Osteoblast (primary cell): ENCODE data around the gene ZNF608. TPM values are rescaled to one million over a fixed set of nuclear protein-coding genes. Genes with fewer than 3 reads are reported as not detected.

Experiments used
- DNase-seq: peaks from one replicate; pipeline ENCODE4 v3.0.0; 2011; ENCODE audit warnings: low spot score, mixed read lengths; ENCODE audit not compliant: insufficient read length; ENCODE audit errors: missing footprints
- H2AFZ ChIP-seq: 2 replicates; pipeline ENCODE4 v1.6.0; 2011; ENCODE audit warnings: mild to moderate bottlenecking, low read length
- H3K27ac ChIP-seq: 2 replicates; pipeline ENCODE4 v1.5.1; 2011; ENCODE audit warnings: mild to moderate bottlenecking, low read depth, low read length, moderate library complexity
- H3K27me3 ChIP-seq: 2 replicates; pipeline ENCODE4 v1.6.0; 2012; ENCODE audit warnings: mild to moderate bottlenecking, control low read depth, inconsistent platforms, low read length, moderate library complexity; ENCODE audit not compliant: insufficient read depth
- H3K36me3 ChIP-seq: 2 replicates; pipeline ENCODE4 v1.5.1; 2011; ENCODE audit warnings: mild to moderate bottlenecking, low read length, control low read depth, moderate library complexity; ENCODE audit not compliant: insufficient read depth
- H3K4me1 ChIP-seq: 2 replicates; pipeline ENCODE4 v1.5.1; 2011; ENCODE audit warnings: mild to moderate bottlenecking, low read length, control low read depth, moderate library complexity; ENCODE audit not compliant: insufficient read depth
- H3K4me2 ChIP-seq: 2 replicates; pipeline ENCODE4 v1.6.0; 2011; ENCODE audit warnings: mild to moderate bottlenecking, low read length; ENCODE audit not compliant: insufficient read depth
- H3K4me3 ChIP-seq: fragments of 200-600 bp; sonication (generic); 3 replicates; pipeline ENCODE4 v1.5.1; 2012; ENCODE audit warnings: mild to moderate bottlenecking, low read length, inconsistent platforms; ENCODE audit not compliant: insufficient read depth
- H3K79me2 ChIP-seq: 2 replicates; pipeline ENCODE4 v1.6.0; 2012; ENCODE audit warnings: mild to moderate bottlenecking, low read length, control low read depth, inconsistent platforms; ENCODE audit not compliant: insufficient read depth
- H3K9me3 ChIP-seq: 2 replicates; pipeline ENCODE4 v1.5.1; 2011; ENCODE audit warnings: low read depth, low read length, control low read depth
- H4K20me1 ChIP-seq: 2 replicates; pipeline ENCODE4 v1.6.0; 2012; ENCODE audit warnings: mild to moderate bottlenecking, low read length, control low read depth; ENCODE audit not compliant: insufficient read depth
- total RNA-seq: library from RNA; depleted of rRNA; stranded (reverse); fragments of >200 nt; gene quantifications from 2 replicates; pipeline ENCODE4 v1.2.3, GENCODE V29; 2012
- TF ChIP-seq, protein P1 (sequence below): IDR thresholded peaks from 2 replicates; pipeline ENCODE4 v1.5.1; 2011; ENCODE audit warnings: mild to moderate bottlenecking, low read depth, low read length, moderate library complexity; ENCODE audit errors: extremely low read depth

The ZNF608 gene
- total RNA-seq, 1 donor = 11.6 TPM

DNA sequence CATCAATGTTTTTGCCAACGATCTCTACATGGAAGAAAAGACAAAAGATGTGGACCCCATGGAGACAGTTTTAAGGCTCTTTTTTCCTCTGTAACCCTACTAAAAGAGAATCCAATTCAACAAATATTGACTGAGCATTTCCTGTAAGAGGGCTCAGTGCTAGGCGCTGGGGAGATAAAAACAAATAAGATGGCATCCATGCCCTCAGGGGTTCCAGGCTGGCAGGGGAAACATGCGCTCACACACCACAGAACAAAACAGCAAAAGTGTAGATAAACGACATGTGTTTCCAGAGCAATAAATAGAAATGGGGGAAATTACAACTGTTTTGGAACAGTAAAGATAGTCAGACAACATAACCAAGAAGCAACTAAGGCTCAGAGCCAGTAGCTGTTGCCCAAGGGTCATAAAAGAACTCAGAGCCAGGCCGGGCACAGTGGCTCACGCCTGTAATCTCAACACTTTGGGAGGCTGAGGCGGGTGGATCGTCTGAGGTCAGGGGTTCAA lies 25.2 kb downstream of the ZNF608 start:
- no peak overlapping the region for H3K4me3 ChIP-seq
- H3K79me2 ChIP-seq = peaks cover 1% of the 10 kb centered on the region
- no peak overlapping the region for H3K27ac ChIP-seq
- H3K4me2 ChIP-seq = no peak overlapping the region
- TF ChIP-seq, protein P1, sequence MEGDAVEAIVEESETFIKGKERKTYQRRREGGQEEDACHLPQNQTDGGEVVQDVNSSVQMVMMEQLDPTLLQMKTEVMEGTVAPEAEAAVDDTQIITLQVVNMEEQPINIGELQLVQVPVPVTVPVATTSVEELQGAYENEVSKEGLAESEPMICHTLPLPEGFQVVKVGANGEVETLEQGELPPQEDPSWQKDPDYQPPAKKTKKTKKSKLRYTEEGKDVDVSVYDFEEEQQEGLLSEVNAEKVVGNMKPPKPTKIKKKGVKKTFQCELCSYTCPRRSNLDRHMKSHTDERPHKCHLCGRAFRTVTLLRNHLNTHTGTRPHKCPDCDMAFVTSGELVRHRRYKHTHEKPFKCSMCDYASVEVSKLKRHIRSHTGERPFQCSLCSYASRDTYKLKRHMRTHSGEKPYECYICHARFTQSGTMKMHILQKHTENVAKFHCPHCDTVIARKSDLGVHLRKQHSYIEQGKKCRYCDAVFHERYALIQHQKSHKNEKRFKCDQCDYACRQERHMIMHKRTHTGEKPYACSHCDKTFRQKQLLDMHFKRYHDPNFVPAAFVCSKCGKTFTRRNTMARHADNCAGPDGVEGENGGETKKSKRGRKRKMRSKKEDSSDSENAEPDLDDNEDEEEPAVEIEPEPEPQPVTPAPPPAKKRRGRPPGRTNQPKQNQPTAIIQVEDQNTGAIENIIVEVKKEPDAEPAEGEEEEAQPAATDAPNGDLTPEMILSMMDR = no peak
- H3K27me3 ChIP-seq = no peaks in the 10 kb centered on the region
- H4K20me1 ChIP-seq = no peaks in the 10 kb centered on the region
- H2AFZ ChIP-seq = no peak overlapping the region
- H3K9me3 ChIP-seq = no peaks in the 10 kb centered on the region
- H3K36me3 ChIP-seq = no peaks in the 10 kb centered on the region
- H3K4me1 ChIP-seq = no peaks in the 10 kb centered on the region
- no peak for DNase-seq

DNA sequence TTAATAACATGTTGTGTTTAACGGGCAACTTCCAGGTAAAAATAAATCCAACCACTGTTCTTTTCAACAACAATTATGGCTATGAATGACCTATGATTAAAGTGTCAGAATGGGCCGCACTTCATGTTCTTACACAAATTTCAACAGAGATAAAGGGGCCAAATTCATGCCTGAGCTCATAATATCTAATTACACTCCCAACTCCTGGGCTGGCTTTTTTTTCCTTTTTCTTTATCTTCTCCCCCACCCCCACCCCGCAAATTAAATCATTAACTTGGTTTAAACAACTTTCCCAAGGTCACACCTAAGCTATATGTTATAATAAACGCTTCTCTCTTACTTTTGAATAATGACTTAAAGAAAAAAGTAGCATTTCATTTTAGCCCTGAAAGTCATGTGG lies 25.8 kb downstream of the ZNF608 start:
- Histone ChIP-seq H4K20me1 (no peaks in the 10 kb centered on the region), H3K36me3 (no peaks in the 10 kb centered on the region), H3K4me3 (no peak overlapping the region), H3K4me2 (no peak overlapping the region), H3K79me2 (no peaks in the 10 kb centered on the region), H3K4me1 (no peaks in the 10 kb centered on the region), H3K27me3 (no peaks in the 10 kb centered on the region), H3K9me3 (no peaks in the 10 kb centered on the region), H3K27ac (no peak overlapping the region), H2AFZ (no peak overlapping the region)
- no peak for DNase-seq
- TF ChIP-seq, protein P1 = no peak

DNA sequence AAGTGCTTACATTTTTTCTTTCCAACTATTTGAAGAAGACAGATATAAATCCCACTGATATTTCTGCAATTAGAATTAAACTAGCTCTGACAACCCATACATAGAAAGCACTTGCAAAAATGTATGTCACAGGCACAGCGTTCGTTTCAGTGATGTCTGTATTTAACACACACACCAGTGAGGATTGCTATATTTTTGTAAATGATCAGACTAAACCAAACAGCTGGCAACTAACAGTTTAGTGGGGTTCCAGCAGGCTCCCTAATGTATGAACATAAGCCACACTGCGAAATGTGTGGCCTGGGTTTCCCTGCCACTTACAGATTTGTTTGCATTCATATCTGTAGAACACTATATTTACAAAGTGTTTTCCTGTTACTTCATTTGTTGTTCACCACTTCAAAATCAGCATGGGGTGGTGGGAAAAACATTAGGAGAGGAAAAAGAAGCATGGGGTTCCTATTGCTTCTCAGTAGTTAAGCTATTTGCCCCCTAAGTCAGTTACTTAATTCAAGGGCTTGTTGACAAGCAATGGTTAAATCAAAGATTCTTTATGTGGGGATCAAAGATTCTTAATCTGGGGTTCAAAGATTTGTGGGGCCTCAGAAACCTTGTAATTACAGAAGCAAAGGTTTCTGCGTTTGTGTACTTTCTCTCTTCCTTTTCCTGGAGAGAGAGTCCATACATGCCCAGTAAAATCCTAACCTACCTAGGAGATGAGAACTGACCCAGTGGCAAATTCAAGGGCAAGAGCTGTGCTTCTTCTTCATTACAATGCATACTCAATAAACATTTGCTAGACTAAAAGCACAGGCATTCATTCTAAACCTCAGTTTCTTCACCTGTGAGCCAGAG lies 27.1 kb downstream of the ZNF608 start:
- TF ChIP-seq, protein P1 = no peak
- Histone ChIP-seq H3K4me3 (no peak overlapping the region), H3K79me2 (no peaks in the 10 kb centered on the region), H3K36me3 (no peaks in the 10 kb centered on the region), H4K20me1 (no peaks in the 10 kb centered on the region), H3K27me3 (no peaks in the 10 kb centered on the region), H3K4me2 (no peak overlapping the region), H3K4me1 (no peaks in the 10 kb centered on the region), H3K9me3 (no peaks in the 10 kb centered on the region), H2AFZ (no peak overlapping the region), H3K27ac (no peak overlapping the region)
- no peak for DNase-seq

DNA sequence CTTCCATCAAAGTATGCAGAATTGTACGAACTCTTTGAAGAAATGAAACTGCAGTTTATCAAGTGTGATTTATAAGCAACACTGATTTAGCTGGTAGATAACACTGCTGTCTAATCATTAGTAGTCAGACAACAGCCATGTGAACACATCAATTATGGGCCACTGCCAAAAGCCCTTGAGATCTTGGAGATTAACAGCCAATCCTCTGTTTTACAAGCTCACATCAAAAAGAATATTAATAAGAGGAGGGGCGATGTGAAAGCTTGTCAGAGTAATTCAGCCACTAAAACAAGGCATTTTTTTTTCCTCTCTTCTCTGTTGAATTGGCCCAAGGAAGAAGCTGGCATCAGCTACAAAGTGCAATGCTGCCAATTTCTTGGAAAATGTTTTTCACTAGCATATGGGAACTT lies 28.1 kb downstream of the ZNF608 start:
- Histone ChIP-seq H3K4me2 (no peak overlapping the region), H3K27me3 (no peaks in the 10 kb centered on the region), H3K4me1 (no peaks in the 10 kb centered on the region), H3K79me2 (no peaks in the 10 kb centered on the region), H3K9me3 (no peaks in the 10 kb centered on the region), H4K20me1 (no peaks in the 10 kb centered on the region), H3K36me3 (no peaks in the 10 kb centered on the region), H3K27ac (no peak overlapping the region), H2AFZ (no peak overlapping the region), H3K4me3 (no peak overlapping the region)
- TF ChIP-seq, protein P1 = no peak
- DNase-seq = no peak
